Body of pancreas (tissue), 4 donors: ENCODE measurements around the gene USP48. TPM values are rescaled to one million over a fixed set of nuclear protein-coding genes. Genes with fewer than 3 reads are reported as not detected.

Source experiments
- ATAC-seq: fragments of 150-250 bp; one replicate; pipeline ENCODE4 v1.9.1; 2016
- DNase-seq, 4 donors: peaks; one replicate each; pipeline ENCODE4 v3.0.0-alpha.2; 2019
- H3K27ac ChIP-seq, 4 donors: fragments of 200-600 bp; sonication (generic); 1 replicate in 3 of 4; 2 replicates in 1 of 4; pipeline versions ENCODE4 v1.5.1 to v1.6.1; 2016 to 2019; ENCODE audit warnings: mild to moderate bottlenecking in 1 of 4, mixed read lengths in 1 of 4, moderate library complexity in 1 of 4
- H3K27me3 ChIP-seq, 2 donors: fragments of 200-600 bp; sonication (generic); one replicate each; pipeline ENCODE4 v1.6.0; 2016; ENCODE audit warnings: mild to moderate bottlenecking in 1 of 2
- H3K36me3 ChIP-seq, 2 donors: fragments of 200-600 bp; sonication (generic); replicated peaks in 1 of 2; 2 replicates each; pipeline ENCODE4 v1.5.1; 2016; ENCODE audit warnings: low read depth in 2 of 2; ENCODE audit not compliant: insufficient read depth in 1 of 2
- H3K4me1 ChIP-seq: fragments of 200-600 bp; sonication (generic); one replicate; pipeline ENCODE4 v1.6.0; 2016
- H3K4me3 ChIP-seq, 2 donors: fragments of 200-600 bp; sonication (generic); 1 replicate in 1 of 2; 2 replicates in 1 of 2; pipeline ENCODE4 v1.5.1; 2016 to 2019
- H3K9me3 ChIP-seq, 3 donors: fragments of 200-600 bp; sonication (generic); 1 replicate in 2 of 3; 2 replicates in 1 of 3; pipeline ENCODE4 v1.5.1; 2016
- POLR2A ChIP-seq, 3 donors: fragments of 450-650 bp; IDR thresholded peaks; one replicate each; pipeline ENCODE4 v1.6.1; 2016; ENCODE audit warnings: antibody characterized with exemption in 3 of 3, mild to moderate bottlenecking in 2 of 3
- WGBS, 2 donors: methylation state at CpG; one replicate each; pipeline ENCODE4 v1.1.5; 2017; 5-methylcytosine and 5-hydroxymethylcytosine counted together
- intact Hi-C: fragments of 100-400 bp; cut with DNase I; formaldehyde crosslinking; loops from one replicate; pipeline ENCODE4 v1.15.1; 2023
- total RNA-seq, 2 donors: library from RNA; depleted of rRNA; stranded (reverse); fragments of >200 nt; gene quantifications; one replicate each; pipeline ENCODE4 v1.1.0, GENCODE V29; 2016
- TF ChIP-seq, protein P1 (sequence below), 7 experiments: fragments of 450-650 bp in 4 of 7; fragments of 200-600 bp in 3 of 7; sonication (generic) in 3 of 7; IDR thresholded peaks; one replicate each; pipeline ENCODE4 v1.5.1; 2016 to 2019; ENCODE audit warnings: antibody characterized with exemption in 7 of 7

Gene USP48
- total RNA-seq, 2 donors from 2014 or later = 25.4 to 72.9 TPM

- no peak overlapping the region for H3K27ac ChIP-seq
- no peak overlapping the region for H3K4me3 ChIP-seq
- no peaks in the 10 kb centered on the region for H3K27me3 ChIP-seq
- no peak for TF ChIP-seq POLR2A (IDR thresholded peaks at IDR 0.05)
- TF ChIP-seq, protein P1, sequence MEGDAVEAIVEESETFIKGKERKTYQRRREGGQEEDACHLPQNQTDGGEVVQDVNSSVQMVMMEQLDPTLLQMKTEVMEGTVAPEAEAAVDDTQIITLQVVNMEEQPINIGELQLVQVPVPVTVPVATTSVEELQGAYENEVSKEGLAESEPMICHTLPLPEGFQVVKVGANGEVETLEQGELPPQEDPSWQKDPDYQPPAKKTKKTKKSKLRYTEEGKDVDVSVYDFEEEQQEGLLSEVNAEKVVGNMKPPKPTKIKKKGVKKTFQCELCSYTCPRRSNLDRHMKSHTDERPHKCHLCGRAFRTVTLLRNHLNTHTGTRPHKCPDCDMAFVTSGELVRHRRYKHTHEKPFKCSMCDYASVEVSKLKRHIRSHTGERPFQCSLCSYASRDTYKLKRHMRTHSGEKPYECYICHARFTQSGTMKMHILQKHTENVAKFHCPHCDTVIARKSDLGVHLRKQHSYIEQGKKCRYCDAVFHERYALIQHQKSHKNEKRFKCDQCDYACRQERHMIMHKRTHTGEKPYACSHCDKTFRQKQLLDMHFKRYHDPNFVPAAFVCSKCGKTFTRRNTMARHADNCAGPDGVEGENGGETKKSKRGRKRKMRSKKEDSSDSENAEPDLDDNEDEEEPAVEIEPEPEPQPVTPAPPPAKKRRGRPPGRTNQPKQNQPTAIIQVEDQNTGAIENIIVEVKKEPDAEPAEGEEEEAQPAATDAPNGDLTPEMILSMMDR (IDR thresholded peaks at IDR 0.05) = no peak
- peaks cover 3 to 8% of the 10 kb centered on the region in 2 donors for H3K36me3 ChIP-seq
- H3K9me3 ChIP-seq = no peaks in the 10 kb centered on the region
- intact Hi-C loops = no loop called here
- DNase-seq = no peak
- 56 to 57% methylated on average over 2 of the region's 2 CpGs for WGBS, 2 donors
- no peak for ATAC-seq
- H3K4me1 ChIP-seq = peaks cover 4% of the 10 kb centered on the region
Measured at GRCh38 chr1:21759182-21759581, 23.8 kb downstream of the USP48 start.

DNA sequence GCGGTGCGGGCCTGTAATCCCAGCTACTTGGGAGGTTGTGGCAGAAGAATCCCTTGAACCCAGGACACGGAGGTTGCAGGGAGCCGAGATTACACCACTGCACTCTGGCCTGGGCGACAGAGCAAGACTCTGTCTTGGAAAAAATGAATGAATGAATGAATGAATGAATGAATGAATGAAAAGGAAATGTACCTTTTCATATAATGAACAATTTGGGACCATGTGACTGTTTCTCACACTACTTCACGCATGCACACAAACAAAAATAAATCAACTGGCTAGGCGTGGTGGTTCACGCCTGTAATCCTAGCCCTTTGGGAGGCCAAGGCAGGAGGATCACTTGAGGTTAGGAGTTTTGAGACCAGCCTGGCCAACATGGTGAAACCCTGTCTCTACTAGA, 24.3 kb downstream of the USP48 start:
- Histone ChIP-seq H3K9me3 (no peaks in the 10 kb centered on the region), H3K27ac (no peak overlapping the region), H3K36me3 (peaks cover 3 to 12% of the 10 kb centered on the region in 2 donors), H3K27me3 (no peaks in the 10 kb centered on the region), H3K4me1 (no peaks in the 10 kb centered on the region), H3K4me3 (no peak overlapping the region)
- ATAC-seq (no peak), DNase-seq (no peak)
- TF ChIP-seq POLR2A (IDR thresholded peaks at IDR 0.05) = no peak
- TF ChIP-seq, protein P1 (IDR thresholded peaks at IDR 0.05) = no peak
- 91 to 95% methylated on average over 8 of the region's 8 CpGs for WGBS, 2 donors
- intact Hi-C loops = no loop called here

- DNase-seq = no peak
- no peaks in the 10 kb centered on the region for H3K9me3 ChIP-seq
- ATAC-seq = no peak
- no peak overlapping the region for H3K4me3 ChIP-seq
- 84 to 89% methylated on average over 10 to 12 of the region's 12 CpGs for WGBS, 2 donors
- no peaks in the 10 kb centered on the region for H3K27me3 ChIP-seq
- intact Hi-C loops = no loop called here
- H3K27ac ChIP-seq = no peak overlapping the region
- no peaks in the 10 kb centered on the region for H3K4me1 ChIP-seq
- H3K36me3 ChIP-seq = peaks cover 3 to 12% of the 10 kb centered on the region in 2 donors
- TF ChIP-seq, protein P1 (IDR thresholded peaks at IDR 0.05) = no peak
- no peak for TF ChIP-seq POLR2A (IDR thresholded peaks at IDR 0.05)
Measured at GRCh38 chr1:21756393-21757089, 26.4 kb downstream of the USP48 start.

GRCh38 chr1:21755067-21755466, 27.9 kb downstream of the USP48 start:
- ATAC-seq = no peak
- Histone ChIP-seq H3K27me3 (no peaks in the 10 kb centered on the region), H3K27ac (no peak overlapping the region), H3K9me3 (no peaks in the 10 kb centered on the region), H3K36me3 (peaks cover 3 to 14% of the 10 kb centered on the region in 2 donors), H3K4me1 (no peaks in the 10 kb centered on the region), H3K4me3 (no peak overlapping the region)
- 93 to 95% methylated on average over 2 of the region's 2 CpGs for WGBS, 2 donors
- no peak for DNase-seq
- intact Hi-C loops = no loop called here
- TF ChIP-seq POLR2A (IDR thresholded peaks at IDR 0.05) = no peak
- TF ChIP-seq, protein P1 (IDR thresholded peaks at IDR 0.05) = no peak

- ATAC-seq = no peak
- no peaks in the 10 kb centered on the region for H3K27me3 ChIP-seq
Measured at GRCh38 chr1:21754583-21754982, 28.4 kb downstream of the USP48 start.

More at GRCh38 chr1:21754583-21754982, 28.4 kb downstream of the USP48 start:
- no peak overlapping the region for H3K4me3 ChIP-seq
- no peaks in the 10 kb centered on the region for H3K4me1 ChIP-seq
- intact Hi-C loops = no loop called here
- DNase-seq = no peak
- H3K36me3 ChIP-seq = peaks cover 3 to 14% of the 10 kb centered on the region in 2 donors
- no peak overlapping the region for H3K27ac ChIP-seq
- 90 to 91% methylated on average over 3 of the region's 3 CpGs for WGBS, 2 donors
- no peaks in the 10 kb centered on the region for H3K9me3 ChIP-seq
- TF ChIP-seq, protein P1 (IDR thresholded peaks at IDR 0.05) = no peak
- no peak for TF ChIP-seq POLR2A (IDR thresholded peaks at IDR 0.05)
